ENCODE measurements around the gene NCKAP5.

NCKAP5 gene

DNA sequence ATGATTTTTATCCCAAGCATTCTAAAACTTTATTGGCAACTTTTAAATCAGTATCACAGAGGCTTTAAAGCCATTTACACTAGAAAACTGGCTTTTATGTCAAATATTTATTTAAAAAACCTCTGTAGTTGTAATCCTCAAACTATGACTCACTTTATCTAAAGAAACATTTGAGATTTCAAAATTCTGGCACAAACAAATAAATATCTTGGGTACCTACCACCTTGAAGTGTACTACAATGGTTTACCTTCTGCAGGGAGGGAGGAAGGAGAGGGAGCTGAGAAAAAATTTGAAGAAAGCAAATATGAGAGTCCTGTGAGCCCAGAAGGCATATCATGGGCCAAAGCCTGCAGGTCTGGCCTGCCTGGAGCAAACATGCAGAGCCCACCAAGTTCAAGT, 155.6 kb downstream of the NCKAP5 start:
- no peak overlapping the region for H3K4me3 ChIP-seq (ENCODE audit: low read depth, low read length)
- TF ChIP-seq, protein P1, sequence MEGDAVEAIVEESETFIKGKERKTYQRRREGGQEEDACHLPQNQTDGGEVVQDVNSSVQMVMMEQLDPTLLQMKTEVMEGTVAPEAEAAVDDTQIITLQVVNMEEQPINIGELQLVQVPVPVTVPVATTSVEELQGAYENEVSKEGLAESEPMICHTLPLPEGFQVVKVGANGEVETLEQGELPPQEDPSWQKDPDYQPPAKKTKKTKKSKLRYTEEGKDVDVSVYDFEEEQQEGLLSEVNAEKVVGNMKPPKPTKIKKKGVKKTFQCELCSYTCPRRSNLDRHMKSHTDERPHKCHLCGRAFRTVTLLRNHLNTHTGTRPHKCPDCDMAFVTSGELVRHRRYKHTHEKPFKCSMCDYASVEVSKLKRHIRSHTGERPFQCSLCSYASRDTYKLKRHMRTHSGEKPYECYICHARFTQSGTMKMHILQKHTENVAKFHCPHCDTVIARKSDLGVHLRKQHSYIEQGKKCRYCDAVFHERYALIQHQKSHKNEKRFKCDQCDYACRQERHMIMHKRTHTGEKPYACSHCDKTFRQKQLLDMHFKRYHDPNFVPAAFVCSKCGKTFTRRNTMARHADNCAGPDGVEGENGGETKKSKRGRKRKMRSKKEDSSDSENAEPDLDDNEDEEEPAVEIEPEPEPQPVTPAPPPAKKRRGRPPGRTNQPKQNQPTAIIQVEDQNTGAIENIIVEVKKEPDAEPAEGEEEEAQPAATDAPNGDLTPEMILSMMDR (IDR thresholded peaks at IDR 0.05; ENCODE audit: insufficient read depth, low read depth, low read length, missing control alignments): no peak
- no peak for DNase-seq (ENCODE audit: low read depth)

DNA sequence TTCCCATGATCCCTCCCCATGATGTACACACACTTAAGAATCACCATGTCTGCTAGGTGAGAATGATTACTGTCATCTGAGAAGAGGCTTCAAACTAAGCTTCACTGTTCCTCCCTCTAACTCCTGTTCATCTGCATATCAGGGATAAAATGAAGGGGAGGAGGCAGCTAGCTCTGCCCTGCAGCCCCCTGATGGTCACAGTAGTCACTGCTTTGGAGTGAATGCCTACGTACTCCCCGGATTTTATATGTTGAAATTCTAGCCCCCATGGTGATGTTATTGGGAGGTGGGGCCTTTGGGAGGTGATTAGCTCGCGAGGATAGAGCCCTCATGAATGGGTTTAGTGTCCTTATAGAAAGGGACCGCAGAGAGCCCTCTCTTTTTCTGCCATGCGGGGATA, 156.4 kb downstream of the NCKAP5 start:
- H3K4me3 ChIP-seq (ENCODE audit: low read depth, low read length): no peak overlapping the region
- TF ChIP-seq, protein P1 (IDR thresholded peaks at IDR 0.05; ENCODE audit: insufficient read depth, low read depth, low read length, missing control alignments): no peak
- no peak for DNase-seq (ENCODE audit: low read depth)

DNA sequence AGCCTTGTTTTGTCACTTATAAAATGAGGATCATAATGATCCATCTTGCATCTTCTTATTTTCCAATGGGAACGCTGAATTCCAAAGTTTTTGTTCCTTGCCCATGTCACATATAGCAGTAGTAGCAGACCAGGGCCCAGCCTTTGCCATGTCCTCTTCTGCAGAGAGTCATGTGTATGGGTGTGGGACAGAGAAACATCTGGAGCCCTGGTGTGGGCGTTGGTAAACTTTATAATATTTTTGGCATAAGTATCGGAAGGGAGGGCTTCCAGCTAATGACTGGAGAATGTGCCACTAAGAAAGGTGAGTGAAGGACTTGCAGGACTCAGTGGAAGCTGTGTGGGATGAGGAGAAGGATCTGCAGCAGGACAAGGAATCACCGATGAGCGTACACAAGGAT, 157.2 kb downstream of the NCKAP5 start:
- H3K4me3 ChIP-seq (ENCODE audit: low read depth, low read length): no peak overlapping the region
- no peak for DNase-seq (ENCODE audit: low read depth)
- TF ChIP-seq, protein P1 (IDR thresholded peaks at IDR 0.05; ENCODE audit: insufficient read depth, low read depth, low read length, missing control alignments): no peak

DNA sequence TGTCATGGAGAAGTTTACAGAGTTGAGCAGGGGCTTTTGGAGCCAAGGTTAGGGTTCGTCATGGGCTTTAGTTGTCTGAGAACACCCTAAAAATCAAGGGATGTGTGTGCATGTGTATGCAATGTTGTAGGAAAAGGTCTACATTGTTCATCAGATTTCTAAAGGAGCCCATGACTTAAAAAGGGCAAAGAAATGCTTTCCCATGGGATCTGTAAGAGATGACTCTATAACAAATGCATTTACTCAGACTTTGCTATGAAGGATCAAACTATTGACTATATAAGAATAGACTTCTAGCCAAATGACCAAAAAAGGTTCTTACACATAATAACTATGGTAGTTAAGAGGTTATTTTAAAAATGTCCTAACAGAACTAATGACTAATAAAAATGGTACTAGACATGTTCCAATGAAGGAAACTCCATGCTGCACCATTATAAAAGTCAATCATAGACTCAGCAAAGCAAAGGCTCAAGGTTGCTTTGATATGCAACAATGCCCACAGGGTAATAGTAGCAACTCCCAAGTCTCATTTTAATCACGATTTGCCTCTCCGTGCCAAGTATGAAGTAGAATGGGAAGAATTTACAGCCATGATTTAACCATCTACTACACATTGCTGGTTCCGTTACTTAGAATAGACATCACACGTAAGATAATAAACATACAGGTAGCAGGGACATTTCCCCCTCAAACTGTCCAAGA, 158.5 kb downstream of the NCKAP5 start:
- TF ChIP-seq, protein P1 (IDR thresholded peaks at IDR 0.05; ENCODE audit: insufficient read depth, low read depth, low read length, missing control alignments): no peak

DNA sequence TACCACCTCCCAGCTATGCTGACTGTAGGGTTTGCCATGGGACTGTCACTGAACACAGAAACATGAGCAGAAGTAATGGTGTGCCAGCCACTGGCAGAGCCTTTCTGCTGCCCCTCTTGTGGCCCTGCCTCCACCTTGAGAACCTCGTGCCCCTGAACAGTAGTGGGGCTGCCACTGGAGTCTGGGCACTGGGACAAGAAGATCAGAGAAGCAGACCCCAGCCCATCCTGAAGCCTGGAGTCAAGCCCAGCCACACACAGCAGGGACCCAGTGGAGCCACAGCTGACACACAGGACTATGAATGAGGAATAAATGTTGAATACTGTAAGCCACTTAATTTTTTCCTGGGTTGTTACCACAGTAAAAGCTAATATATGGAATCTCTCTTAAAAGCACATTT, 159.6 kb downstream of the NCKAP5 start:
- TF ChIP-seq, protein P1 (IDR thresholded peaks at IDR 0.05; ENCODE audit: insufficient read depth, low read depth, low read length, missing control alignments): no peak
- DNase-seq (ENCODE audit: low read depth): no peak
- H3K4me3 ChIP-seq (ENCODE audit: low read depth, low read length): no peak overlapping the region

More for the DNA sequence above, 158.5 kb downstream of the NCKAP5 start:
- DNase-seq (ENCODE audit: low read depth): no peak
- H3K4me3 ChIP-seq (ENCODE audit: low read depth, low read length): no peak overlapping the region

DNA sequence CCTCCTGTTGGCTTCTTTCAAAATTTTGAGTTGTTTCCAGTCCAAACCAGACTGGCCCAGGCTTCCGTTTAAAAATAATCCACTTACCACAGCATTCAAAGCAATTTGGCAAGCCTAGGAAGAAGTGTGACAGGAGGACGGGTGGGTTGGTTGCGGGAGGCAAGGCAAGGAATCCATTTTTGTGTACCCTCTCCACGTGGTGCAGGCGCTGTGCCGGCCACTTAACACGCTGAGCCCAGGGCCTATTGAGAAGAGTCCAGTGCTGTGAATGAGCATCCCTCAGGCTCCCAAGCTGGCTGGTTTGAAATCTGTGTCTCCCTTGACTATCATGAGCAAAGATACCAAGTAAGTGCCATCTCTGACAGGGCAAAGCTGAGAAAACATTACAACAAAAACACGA, 160.9 kb downstream of the NCKAP5 start:
- TF ChIP-seq, protein P1 (IDR thresholded peaks at IDR 0.05; ENCODE audit: insufficient read depth, low read depth, low read length, missing control alignments): no peak
- DNase-seq (ENCODE audit: low read depth): no peak
- no peak overlapping the region for H3K4me3 ChIP-seq (ENCODE audit: low read depth, low read length)

DNA sequence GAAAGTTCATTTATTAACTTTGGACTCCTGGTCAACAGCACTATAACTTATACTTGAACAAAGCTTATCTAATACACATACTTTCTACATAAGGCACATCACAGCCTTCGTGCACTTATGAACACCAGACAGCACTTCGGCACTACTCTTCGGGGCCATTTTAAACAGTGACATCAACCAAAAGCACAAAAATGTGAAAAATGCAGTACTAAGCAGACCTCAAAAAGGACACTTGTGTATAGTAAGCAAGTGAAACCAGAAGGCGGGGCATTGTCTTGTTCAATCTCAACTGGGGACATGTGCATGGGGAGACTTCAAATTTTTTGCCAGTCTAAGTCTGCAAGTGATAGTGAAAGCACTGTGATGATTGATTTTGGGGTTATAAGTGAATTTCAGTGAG, 163.0 kb downstream of the NCKAP5 start:
- TF ChIP-seq, protein P1 (IDR thresholded peaks at IDR 0.05; ENCODE audit: insufficient read depth, low read depth, low read length, missing control alignments): no peak
- no peak overlapping the region for H3K4me3 ChIP-seq (ENCODE audit: low read depth, low read length)

More for the DNA sequence above, 163.0 kb downstream of the NCKAP5 start:
- no peak for DNase-seq (ENCODE audit: low read depth)

All from GM12865 (cell line).